Kasumi-1 (cell line): Measurements from ENCODE around the gene BLID.

ENCODE experiments used
- DNase-seq, 2 experiments: peaks; one replicate each; lab custom pipeline; 2025; lab: John Stamatoyannopoulos, UW

The BLID gene

DNA sequence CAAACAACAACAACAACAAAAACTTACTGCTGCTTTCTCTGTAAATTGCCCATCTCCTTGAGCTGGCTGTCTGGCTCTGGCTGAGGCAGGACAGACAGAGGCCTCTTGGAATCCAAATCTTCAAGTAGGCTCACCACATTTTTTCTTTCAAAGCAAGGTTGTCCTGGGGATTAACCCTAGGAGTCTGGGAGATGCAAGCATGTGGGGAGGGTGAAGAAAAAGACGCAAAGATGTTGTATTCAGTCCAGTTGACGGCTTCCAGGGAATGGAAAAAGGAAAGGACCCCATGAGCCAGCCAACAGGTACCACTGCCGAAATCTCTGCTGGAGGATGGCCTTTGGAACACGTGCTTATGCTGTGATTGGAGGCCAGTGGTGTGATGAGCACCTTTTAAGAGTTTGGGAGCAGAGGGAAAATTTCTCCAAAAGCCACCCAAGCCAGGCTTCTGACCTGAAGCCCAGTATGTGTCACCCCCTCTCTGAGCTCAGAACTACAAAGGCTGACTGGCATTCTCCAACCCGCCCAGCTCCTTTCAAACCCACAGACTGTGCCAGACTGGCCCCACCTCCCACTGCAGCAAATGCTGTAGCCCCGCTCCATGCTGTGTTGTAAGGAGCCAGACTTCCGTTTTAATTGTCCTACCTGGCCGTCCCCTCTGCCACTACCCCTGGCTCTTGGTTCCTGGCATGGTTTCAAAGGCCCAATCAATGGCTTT, 10.8 kb downstream of the BLID start:
- no peak for DNase-seq

DNA sequence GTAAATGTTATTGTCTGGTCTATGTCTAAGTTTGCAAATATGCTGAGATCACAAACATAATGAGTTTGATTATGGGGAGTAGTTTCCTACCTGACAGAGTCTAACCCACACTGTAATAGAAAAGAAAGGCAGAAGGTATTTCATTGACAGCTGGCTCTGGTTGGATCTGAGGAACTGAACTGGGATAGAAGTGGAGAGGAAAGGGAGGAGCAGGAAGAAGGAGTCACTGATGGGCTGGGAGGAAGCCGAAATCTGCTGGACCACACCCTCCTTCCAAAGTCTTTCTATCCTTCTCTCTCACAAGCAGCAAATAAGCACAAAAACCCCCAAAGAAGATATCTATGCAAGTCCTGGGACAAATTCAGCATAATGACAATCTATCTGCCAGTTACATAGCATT, 11.7 kb downstream of the BLID start:
- DNase-seq = no peak

DNA sequence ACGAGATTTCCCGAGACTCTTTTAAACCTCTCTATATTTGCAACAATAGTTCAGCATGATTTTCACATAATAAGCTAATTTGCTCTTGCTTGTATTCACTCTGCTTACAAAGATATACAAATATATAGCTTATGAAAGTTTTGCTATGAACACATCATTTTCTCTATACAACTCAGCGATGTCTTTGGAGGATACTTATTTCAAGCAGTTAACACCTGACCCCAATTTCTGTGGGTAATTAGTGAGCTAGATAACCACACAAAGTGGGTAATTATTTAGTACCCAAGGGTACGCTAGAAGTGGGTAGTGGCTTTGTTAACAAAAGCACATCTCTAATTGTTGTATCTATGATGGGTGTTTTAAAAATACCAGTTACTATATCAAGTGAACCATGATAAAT, 12.3 kb downstream of the BLID start:
- no peak for DNase-seq

DNA sequence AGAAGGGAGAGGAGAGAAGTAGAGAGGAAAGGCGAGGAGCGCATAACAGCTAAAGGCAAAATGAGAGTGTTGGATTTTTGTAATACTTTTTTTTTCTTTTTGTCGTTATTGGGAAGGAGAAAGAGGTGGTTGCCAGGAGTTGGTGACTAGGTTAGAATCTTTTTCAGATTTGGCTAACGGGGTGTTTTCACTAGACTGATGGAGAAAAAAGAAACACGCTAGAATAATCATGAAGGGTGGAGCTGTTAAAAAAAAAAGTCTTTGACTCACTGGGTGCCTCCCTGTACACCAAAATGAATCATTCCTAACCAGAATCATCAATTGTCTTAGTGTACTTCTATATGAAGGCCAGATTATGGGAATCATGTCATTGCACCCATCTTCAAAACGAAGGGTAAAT, 12.7 kb downstream of the BLID start:
- DNase-seq = no peak

DNA sequence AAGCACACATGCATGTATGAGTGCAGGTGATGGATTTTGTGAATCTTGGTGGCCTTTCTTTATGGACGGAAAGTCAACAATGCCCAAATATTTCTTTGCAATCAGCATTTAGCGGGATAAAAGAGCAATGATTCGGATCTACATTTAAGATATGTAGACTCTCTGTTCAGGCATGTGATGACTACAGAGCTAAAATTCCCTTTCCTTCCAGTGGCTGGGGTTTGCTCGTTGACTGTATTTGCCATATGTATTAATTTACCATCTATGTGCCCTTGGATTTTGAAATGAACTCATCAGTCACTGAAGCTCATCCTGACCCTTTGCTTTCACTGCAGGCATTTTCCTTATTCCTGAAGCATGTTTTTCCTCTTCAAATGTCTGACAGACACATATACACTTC, 13.6 kb downstream of the BLID start:
- no peak for DNase-seq

DNA sequence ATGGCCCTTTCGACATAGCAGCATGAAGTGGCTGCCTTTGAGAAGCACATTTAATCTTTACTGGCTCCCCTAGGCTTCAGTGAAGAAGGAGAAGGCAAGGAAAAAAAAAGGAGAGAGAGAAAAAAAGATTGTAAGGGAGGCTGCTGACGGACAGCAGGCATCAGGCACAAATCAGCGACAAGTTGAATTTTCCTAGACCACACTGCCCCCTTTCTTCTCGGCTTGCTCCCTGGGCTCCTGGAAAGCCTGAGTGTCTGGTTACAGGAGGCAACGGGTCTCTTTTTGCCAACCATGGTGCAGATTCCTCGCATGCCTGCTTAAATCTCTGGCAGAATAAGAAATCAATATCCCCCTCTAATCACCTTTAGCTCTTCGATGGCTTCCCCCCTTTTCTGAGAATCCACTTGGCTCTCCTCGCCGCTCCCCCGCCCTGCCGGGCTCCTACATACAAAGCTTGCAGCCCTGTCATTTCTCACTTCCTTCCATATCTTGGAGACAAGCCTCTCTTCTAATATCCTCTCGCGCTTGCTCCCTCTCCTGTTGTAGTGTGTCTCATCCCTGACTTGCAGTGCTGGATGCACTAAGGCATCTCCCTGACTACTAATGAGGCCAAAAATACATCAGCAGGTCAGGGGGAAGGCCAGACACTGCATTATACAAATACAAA, 14.3 kb downstream of the BLID start:
- no peak for DNase-seq

DNA sequence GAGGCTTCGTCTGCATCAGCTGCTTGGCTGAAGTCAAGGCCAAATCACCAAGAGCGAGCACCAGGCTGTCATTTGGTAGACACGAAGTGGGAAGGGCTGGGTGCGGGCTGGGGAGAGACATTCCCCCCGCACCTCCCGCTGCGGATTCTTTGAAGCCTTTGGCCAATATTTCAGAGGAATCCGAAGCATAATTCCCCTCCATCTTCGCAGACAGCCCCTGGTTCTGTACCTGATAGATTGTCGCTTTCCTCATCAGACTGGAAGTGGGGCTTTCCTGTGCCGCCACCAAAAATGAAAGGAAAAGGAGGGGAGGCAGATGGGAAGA, 15.3 kb downstream of the BLID start:
- no peak for DNase-seq

DNA sequence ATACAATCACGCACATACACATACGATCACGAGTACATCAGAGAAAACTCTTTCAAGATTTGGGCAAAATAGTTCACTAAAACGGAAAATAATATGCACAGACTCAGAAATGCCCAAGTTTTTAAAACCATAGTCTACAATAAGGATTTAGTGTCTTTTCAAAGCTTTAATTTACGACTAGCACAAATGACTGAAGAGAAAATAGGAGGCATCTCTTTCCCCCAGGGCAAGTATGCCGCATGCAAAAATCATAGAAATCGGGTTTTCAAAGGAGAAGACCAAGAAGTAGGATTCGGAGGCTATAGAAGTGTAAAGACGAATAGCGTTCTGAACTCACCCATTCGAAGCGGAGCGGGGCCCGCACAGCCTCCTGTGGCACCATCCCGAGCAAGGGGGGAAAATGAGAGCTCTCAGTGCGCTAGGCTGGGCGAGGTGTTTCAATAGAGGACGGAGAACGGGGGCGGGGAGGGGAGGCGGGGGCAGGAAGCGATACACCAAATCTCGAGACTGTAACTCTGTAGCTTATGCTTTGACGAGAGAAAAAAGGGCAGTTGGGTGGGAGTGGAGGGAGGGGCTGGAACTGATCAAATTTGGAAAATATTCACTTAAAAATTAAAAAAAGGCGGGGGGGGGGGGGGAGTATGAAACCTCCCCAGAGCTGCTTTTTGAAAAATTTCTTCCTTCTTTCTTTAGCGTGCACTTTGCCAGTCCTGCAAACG, 15.8 kb downstream of the BLID start:
- no peak for DNase-seq

DNA sequence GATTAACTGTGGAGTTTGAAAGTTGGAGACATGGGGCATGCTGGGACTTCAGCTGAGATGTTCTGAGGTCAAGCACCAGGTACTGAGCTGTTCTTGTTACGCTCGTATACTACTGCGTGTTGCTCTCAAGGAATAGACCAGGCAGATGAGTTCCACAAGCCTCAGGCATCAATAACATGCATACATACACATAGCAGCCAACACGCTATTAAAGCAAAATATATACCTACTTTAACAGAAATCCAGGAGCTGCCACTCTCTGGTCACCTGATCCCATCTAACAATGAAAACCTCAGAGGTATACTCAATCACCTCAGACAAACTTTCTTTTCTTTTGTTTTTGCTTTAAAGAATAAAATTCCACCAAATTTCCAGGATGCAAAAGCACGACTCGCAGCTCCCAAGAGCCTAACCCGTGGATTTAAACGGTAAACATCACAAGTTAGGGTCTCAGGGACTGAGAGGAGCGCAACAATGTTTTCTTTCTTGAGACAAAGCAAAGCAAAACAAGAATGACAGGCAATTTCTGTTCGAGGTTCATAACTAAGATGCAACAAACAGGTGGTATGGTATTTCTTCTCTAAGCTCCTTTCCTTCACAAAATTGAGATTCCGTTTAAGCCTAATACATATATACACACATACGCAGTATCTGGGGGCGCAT, 16.5 kb downstream of the BLID start:
- DNase-seq = no peak

DNA sequence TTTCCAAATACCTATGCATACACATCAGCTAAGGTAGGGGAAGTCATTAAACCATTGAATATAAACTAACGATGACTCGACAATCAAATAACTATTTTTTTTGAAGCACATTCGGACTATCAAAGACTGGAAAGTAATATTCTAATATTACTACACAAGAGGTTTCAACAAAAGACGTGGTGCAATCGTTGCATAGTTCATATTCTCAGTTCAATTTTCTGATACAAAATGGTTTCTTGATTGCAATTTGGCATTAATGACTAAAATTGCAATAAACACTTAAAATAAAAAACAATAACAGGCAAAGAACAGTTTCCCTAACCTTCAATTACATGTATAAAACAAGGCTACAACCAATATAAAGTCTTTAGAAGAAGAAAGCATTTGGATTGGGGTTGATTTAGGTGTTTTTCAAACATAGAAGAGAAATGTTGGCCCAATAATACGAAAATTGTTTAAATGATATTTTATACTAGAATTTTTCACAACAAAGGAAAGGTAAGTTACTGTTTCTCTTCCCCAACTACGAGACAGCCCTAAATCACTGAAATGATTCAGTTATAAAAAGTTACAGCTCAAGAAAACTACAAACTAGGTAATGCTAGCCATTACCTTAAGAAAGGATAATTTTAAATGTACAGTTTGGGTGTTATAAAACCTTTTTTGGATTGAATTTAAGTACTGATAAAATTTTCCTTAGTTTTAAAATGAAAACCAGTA, 17.6 kb downstream of the BLID start:
- no peak for DNase-seq

DNA sequence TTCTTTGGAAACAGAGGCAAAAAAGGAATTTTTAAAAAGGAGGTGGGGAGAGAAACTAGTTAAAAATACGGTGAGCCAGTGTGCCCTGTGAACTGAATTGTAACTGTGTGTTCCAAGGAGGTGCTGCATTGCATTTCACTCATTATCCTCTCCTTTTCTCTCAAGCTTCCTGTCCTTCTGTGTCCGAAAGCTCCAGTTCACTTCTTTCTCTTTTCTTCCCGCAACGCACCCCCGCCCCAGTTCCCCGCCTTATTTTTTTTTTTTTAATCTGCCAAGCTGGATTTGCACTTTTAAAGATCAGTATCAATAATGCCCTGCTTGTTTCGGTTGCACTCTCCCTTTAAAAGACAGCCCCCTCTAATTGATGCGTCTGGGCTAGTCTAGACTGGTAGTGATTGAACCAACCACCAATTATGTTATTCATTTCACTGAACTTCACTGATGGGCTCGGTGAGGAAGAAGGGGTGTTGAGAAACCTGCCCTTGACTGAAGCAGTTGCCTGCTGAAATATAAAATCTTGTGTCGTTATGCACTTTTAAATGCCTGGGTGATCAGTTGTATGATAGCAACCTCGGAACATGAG, 18.5 kb downstream of the BLID start:
- no peak for DNase-seq

DNA sequence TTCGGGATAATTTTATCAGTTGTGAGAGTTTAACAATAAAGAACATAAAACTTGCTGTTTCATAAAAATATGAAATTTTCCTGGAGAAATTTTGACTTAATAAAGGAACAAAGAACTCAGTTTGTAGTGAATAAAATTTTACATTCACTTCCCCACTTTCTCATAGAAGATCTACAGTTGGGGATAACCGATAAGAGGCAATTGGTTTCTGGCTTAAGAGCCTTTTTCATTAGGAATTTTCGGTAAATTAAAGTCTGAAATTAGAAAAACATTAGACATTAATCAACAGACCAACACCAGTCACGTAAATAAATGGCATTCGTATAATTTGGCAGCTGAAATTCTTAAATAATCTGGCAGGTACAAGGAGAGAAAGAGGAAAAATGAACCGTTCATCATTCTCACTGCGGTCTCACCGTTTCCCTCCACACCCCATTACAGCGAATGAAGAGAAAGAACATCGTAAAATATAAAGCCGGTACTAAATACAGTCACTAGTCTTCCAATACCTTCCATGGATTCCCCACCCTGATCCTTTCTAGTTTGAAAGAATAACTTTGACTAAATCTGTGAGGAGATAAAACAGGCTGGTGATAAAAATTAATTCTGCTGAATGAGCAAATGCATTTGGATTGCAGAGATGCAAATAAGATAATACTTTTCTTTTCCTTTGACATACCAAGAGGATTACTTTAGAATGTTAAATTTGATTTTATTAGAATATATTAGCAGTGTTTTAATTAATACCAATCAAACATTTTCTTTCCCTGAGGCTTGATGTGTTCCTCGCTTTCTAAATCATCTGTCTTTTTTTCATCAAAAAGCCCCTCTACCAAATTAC, 19.5 kb downstream of the BLID start:
- no peak for DNase-seq

DNA sequence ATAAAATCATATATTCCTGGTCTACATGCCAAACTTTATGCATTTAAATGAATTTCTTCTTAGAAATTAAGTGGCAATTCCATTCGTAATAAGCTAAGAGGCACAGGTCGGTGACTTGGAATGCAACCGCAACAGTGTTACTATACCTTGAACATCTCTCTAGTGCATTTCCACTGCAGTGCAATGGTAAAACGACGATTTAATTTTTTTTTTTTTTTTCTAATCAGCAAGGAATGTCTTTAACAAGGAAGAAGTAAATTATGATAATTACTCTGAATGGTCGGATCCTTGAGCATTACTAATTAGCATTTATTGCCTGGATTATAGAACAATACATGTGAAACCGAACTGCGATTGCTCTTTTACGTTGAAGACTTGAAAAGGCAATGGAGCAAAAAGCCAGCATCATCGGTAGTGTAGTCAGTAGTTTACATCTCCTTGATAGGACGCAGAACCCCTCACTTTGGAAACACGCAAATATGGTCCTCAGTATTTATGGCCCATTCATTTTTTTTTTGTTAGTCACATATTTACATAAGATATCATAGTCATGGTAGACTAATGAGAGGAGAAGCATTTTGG, 20.2 kb downstream of the BLID start:
- DNase-seq = no peak

DNA sequence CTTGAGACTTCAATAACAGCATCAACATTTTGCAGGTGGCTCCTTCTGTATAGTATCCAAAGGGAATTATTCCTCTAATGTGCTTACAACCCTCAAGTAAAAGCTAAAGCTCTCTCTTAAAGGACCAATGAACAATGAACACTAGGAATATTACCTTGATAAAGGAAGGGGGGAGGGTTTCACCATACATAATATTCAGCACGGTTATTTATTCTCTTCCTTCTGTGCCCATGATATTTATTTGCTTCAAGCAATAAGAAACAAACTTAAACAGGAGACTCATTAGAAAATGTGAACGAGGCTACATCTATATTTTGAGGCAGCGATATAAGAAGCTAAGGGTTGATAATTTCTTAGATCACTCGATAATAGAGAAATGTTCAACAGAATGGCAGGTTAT, 21.2 kb downstream of the BLID start:
- DNase-seq = no peak

DNA sequence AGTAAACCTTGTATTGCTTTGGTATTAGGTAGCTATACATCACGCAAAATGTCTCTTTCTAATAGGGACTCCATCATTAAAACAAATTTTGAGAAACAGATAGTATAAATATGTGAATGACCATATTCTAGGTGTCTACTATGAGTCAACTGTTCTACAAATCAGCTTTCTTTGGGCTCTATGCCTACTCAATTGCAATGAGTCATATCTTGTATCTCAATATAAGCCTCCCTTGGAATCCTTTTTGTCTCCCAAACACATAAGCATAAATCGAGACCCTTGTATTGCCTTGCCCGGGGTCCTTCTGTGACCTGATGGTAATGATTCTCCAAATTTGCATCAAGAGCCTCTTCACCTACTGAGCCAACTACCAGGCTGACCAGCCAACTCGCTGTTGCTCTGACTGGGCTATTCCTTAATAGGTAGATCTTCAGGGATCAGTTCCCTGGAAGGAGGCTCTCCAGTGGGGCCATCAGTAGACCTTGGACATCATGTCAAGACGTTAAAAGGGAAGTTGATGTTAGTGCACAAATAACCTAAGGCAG, 22.2 kb downstream of the BLID start:
- DNase-seq = no peak

DNA sequence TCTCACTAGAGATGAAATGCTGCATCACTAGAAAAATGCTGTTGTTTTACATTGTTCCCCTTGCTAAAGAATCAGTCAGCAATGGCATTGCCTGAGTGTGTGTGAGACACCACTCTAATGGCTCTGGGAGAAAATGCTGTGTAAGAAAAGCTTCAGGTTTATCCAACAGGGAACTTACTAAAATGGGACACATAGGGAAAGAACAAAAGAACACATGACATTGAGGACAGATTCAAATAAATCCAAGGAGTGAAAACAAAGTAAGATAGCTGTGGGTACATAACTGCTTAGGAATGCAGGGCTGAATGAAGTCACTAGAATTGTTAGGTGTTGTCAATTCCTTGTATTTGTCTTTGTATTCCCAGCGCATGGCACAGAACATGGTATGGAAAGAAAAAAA, 24.2 kb downstream of the BLID start:
- DNase-seq = no peak

DNA sequence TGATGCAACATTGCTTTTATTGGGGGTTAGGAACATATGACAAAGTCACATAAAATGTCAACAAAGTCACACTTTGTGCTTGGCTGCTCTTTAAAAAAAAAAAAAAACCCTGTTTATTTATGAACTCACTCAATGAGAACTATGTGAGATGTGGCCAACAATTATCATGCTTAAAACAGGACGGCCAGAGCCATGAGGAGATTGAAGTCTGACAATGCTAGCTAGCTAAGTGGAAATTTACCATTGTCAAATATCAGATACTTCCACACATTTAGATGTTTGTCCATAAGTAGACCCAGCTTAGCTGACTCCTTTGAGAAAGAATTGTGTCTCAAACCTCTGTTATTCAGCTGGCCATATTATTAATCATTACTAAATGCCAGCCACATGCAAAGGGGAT, 26.9 kb downstream of the BLID start:
- no peak for DNase-seq

DNA sequence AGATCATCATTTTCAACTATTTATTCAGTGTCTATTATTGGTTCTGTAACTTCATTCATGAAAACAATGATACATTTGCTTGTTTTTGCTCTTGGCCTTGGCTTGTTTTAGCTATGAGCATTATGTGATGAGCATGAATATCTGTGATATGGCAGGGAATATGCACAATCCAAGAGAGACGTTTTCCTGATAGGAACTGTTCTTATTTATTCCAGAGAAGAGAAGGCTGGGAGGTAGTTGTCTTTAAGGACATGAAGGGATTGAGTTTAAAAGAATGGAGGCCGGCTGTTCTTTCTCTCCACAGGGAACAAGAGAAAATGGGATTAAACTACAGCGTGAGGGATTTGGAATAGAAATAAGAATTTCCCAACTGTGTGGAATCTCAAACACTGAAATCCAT, 30.3 kb downstream of the BLID start:
- DNase-seq = no peak

DNA sequence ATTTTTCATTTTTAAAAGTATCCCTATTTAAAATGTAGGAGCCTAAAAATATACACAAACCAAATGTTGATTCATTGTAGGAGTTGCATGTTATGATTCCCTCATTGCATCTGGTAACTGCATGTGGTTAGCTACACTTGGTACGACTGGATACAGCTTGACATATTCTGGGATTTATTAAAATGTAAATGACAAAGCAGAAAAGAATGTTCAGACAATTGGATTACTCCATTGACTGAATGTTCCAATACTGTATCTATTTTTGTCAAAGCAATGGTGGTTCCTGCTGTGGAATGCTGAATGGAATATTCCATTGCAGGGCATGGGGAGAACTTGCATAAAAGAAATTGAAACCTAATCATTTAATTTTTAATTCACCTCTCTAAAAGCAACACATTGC, 30.8 kb downstream of the BLID start:
- DNase-seq = no peak

DNA sequence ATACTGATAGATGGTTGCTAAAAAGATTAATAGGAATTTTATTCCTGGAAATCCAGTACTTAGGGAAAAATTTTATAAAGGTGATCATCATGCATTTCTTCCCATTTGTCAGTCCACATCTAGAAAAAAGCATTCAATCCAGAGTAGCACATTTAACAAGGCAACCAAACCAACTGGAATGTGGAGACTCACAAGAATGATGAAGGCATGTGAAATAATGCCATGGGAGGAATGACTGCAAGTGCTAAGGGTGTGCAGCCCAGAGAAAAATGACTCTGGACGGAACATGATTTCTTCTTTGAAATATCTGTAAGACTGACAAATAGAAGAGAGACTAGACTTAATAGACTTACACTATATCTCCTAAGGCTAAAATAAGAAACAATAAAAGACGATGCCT, 33.8 kb downstream of the BLID start:
- no peak for DNase-seq
